NCI-H128 (cell line): Measurements from ENCODE around the gene NHEJ1.

Source experiments
- DNase-seq: peaks from one replicate; lab custom pipeline; 2025; ENCODE audit not compliant: unreplicated experiment; lab: John Stamatoyannopoulos, UW

The NHEJ1 gene

GRCh38 chr2:219090436-219091299, 69.9 kb downstream of the NHEJ1 start:
- no peak for DNase-seq

GRCh38 chr2:219089330-219089729, 71.3 kb downstream of the NHEJ1 start:
- no peak for DNase-seq

GRCh38 chr2:219087848-219088247, 72.8 kb downstream of the NHEJ1 start:
- DNase-seq, result no peak

- DNase-seq, result no peak
Measured at GRCh38 chr2:219087361-219087760, 73.3 kb downstream of the NHEJ1 start.

- DNase-seq, result no peak
Measured at GRCh38 chr2:219086196-219086595, 74.4 kb downstream of the NHEJ1 start.

- no peak for DNase-seq
Measured at GRCh38 chr2:219084791-219085190, 75.8 kb downstream of the NHEJ1 start.

GRCh38 chr2:219082332-219082958, 78.2 kb downstream of the NHEJ1 start:
- DNase-seq, result no peak

GRCh38 chr2:219081701-219082331, 78.8 kb downstream of the NHEJ1 start:
- no peak for DNase-seq

- no peak for DNase-seq
Measured at GRCh38 chr2:219081096-219081495, 79.5 kb downstream of the NHEJ1 start.

- no peak for DNase-seq
Measured at GRCh38 chr2:219079417-219079816, 81.2 kb downstream of the NHEJ1 start.

GRCh38 chr2:219078951-219079350, 81.7 kb downstream of the NHEJ1 start:
- DNase-seq, result no peak

GRCh38 chr2:219078126-219078525, 82.5 kb downstream of the NHEJ1 start:
- DNase-seq, result no peak

- DNase-seq, result no peak
Measured at GRCh38 chr2:219076253-219076652, 84.4 kb downstream of the NHEJ1 start.

- DNase-seq, result no peak
Measured at GRCh38 chr2:219073413-219074129, 87.0 kb downstream of the NHEJ1 start.

- no peak for DNase-seq
Measured at GRCh38 chr2:219072741-219073250, 87.8 kb downstream of the NHEJ1 start.

GRCh38 chr2:219071131-219071816, 89.3 kb downstream of the NHEJ1 start:
- DNase-seq, result no peak

- DNase-seq, result no peak
Measured at GRCh38 chr2:219065484-219065883, 95.1 kb downstream of the NHEJ1 start.

- DNase-seq, result no peak
Measured at GRCh38 chr2:219062081-219062480, 98.5 kb downstream of the NHEJ1 start.

GRCh38 chr2:219060821-219061791, 99.5 kb downstream of the NHEJ1 start, which contains the start of gene IHH:
IHH (minus strand) TSS chr2:219060921; CDS start chr2:219060467, 454 bp downstream.
- DNase-seq, result no peak
